ENCODE data around the gene TOR3A.

DNA sequence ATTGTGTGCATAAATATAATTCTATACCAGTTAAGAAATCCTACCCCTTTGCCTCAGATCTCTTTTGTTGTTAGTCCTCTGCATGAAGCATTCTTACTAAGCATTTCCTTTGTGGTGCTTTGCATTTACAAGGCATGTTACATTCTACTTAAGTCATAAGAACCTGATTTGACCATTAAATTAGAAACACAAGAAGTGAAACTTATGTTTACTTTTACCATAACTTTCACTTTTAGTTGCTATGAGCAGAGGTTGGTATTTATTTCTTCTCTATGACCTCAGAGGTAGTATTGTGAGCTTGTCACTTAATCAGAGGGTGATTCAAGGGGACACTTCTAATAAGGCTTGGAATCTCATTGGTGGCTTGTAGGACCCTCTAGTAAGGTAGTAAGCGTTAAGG, 47.1 kb upstream of the TOR3A start:
- no peak for TF ChIP-seq POLR2A (IDR thresholded peaks at IDR 0.05)
- TF ChIP-seq, protein P1, sequence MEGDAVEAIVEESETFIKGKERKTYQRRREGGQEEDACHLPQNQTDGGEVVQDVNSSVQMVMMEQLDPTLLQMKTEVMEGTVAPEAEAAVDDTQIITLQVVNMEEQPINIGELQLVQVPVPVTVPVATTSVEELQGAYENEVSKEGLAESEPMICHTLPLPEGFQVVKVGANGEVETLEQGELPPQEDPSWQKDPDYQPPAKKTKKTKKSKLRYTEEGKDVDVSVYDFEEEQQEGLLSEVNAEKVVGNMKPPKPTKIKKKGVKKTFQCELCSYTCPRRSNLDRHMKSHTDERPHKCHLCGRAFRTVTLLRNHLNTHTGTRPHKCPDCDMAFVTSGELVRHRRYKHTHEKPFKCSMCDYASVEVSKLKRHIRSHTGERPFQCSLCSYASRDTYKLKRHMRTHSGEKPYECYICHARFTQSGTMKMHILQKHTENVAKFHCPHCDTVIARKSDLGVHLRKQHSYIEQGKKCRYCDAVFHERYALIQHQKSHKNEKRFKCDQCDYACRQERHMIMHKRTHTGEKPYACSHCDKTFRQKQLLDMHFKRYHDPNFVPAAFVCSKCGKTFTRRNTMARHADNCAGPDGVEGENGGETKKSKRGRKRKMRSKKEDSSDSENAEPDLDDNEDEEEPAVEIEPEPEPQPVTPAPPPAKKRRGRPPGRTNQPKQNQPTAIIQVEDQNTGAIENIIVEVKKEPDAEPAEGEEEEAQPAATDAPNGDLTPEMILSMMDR (IDR thresholded peaks at IDR 0.05): no peak
